GM21529 (cell line): ENCODE measurements around the gene NOS2.
"Not testable (repeated sequence)": the region's sequence is repeated elsewhere in the genome, so short reads cannot be mapped to it uniquely, and the experiment has no call there.

Experiments used
- ATAC-seq: cut with Tn5 transposase; IDR thresholded peaks from one replicate; pipeline ENCODE4 v1.9.1; 2021; ENCODE audit not compliant: unreplicated experiment

The NOS2 gene

DNA sequence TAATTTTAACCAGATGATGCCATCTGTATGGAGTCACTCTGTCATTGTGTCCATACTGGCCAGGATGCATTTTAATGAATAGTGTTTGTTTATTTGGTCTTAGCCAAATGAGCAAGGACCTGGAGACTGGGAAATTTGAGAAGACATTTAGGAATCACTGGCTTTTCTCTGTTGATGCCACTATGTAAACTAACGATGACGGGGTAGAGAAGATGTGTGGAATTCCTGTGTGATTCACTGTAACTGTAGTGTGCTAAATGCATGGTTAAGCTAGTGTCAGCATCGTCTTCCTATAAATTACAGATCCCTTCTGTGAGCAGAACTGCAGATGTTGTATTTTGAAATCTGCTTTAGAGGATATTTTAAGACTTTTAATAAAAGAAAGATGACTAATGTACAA is 66.6 kb downstream of the NOS2 start:
- ATAC-seq: no peak

GRCh38 chr17:27732746-27733145 is 67.6 kb downstream of the NOS2 start:
- ATAC-seq: not testable (repeated sequence)

GRCh38 chr17:27725982-27726381 is 74.3 kb downstream of the NOS2 start:
- not testable (repeated sequence) for ATAC-seq

DNA sequence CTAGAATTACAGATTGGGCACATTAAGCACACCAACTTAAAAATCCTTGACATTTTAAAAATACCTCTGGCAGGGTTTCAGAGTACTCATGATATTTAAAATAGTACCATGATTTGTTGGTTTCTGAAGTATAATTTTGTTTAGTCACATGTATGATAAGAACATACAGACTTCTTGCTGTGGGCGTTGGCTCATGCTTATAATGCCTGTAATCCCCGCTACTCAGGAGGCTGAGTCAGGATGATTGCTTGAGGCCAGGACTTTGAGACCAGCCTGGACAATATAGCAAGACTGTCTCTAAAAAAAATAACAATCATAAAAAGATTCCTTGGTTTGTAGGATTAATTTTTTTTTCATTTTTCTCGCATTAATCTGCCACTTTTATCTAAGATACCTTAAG is 78.5 kb downstream of the NOS2 start:
- ATAC-seq: no peak
